Endothelial cell of umbilical vein (primary cell): ENCODE data around the gene ARHGDIA.
A peak's percentile ranks its signal among the peaks of the same experiment; 100 is the strongest.

Experiments
- EZH2 ChIP-seq: IDR thresholded peaks from 2 replicates; pipeline ENCODE4 v1.6.1; 2012; ENCODE audit warnings: borderline replicate concordance, low read depth, mild to moderate bottlenecking, moderate library complexity, low read length, inconsistent platforms; ENCODE audit not compliant: severe bottlenecking
- FOS ChIP-seq: IDR thresholded peaks from 2 replicates; pipeline ENCODE4 v1.6.1; 2011; ENCODE audit warnings: mild to moderate bottlenecking, low read length, moderate library complexity, borderline replicate concordance; ENCODE audit not compliant: insufficient read depth
- GATA2 ChIP-seq: IDR thresholded peaks from 2 replicates; pipeline ENCODE4 v1.7.0; 2011; ENCODE audit warnings: low read depth, mild to moderate bottlenecking, moderate library complexity, mixed read lengths, low read length; ENCODE audit not compliant: insufficient read length, insufficient read depth
- JUN ChIP-seq: IDR thresholded peaks from 2 replicates; pipeline ENCODE4 v1.6.1; 2011; ENCODE audit warnings: borderline replicate concordance, low read depth; ENCODE audit not compliant: insufficient read length, insufficient read depth
- MAX ChIP-seq: IDR thresholded peaks from 2 replicates; pipeline ENCODE4 v1.6.1; 2011; ENCODE audit not compliant: insufficient read depth, insufficient read length
- MYC ChIP-seq: IDR thresholded peaks from one replicate; pipeline ENCODE4 v1.6.1; 2011; ENCODE audit warnings: mild to moderate bottlenecking, low read depth, low read length
- POLR2A ChIP-seq: IDR thresholded peaks from 2 replicates; pipeline ENCODE4 v1.6.1; 2012; ENCODE audit warnings: low read depth, mild to moderate bottlenecking, control low read depth, low read length
- POLR2AphosphoS5 ChIP-seq: IDR thresholded peaks from 2 replicates; pipeline ENCODE4 v1.6.1; 2012; ENCODE audit warnings: low read depth, mild to moderate bottlenecking, control low read depth, low read length, moderate library complexity; ENCODE audit not compliant: insufficient read depth
- TF ChIP-seq, protein P1 (sequence below), 2 donors: IDR thresholded peaks; 1 replicate in 1 of 2; 2 replicates in 1 of 2; pipeline ENCODE4 v1.5.1; 2011; ENCODE audit warnings: low read length in 2 of 2, mild to moderate bottlenecking in 2 of 2, moderate library complexity in 2 of 2, control low read depth in 1 of 2, inconsistent platforms in 1 of 2, low read depth in 1 of 2; ENCODE audit not compliant: insufficient read depth in 1 of 2; ENCODE audit errors: extremely low read depth in 1 of 2

DNA sequence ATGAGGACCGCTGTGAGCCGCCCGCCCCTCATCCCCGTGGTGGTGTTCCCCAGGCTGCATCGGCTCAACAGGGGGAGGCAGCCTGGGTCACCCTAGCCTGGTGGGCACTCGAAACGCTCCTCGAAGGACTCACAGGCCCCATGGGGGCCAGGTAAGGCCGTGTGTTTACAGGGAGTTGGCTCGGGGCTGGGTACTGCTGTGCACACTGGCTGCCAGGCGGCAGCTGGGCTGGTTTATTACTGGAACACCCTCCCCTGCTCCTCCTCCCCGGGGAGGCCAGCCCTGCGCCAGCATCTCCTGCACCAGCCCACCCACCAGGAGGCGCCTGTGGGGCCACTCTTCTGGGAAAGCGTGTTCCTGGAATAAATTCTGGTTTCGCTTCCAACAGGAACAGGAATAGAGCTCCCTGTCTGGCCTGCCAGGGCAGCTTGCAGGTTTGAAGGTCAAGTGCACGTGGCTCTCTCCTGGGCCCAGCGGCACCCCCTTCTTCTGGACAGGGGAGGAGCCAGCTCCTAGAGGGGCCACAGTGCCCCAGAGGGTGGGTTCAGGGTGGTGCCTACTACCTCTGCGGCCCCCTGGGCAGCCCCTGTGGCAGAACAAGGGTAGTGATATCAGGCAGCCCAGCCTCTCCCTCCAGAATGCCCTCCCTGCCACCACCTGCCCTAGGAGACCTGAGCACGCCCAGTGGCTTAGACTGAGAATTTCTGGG lies 49.4 kb downstream of the ARHGDIA start:
- TF ChIP-seq, protein P1, sequence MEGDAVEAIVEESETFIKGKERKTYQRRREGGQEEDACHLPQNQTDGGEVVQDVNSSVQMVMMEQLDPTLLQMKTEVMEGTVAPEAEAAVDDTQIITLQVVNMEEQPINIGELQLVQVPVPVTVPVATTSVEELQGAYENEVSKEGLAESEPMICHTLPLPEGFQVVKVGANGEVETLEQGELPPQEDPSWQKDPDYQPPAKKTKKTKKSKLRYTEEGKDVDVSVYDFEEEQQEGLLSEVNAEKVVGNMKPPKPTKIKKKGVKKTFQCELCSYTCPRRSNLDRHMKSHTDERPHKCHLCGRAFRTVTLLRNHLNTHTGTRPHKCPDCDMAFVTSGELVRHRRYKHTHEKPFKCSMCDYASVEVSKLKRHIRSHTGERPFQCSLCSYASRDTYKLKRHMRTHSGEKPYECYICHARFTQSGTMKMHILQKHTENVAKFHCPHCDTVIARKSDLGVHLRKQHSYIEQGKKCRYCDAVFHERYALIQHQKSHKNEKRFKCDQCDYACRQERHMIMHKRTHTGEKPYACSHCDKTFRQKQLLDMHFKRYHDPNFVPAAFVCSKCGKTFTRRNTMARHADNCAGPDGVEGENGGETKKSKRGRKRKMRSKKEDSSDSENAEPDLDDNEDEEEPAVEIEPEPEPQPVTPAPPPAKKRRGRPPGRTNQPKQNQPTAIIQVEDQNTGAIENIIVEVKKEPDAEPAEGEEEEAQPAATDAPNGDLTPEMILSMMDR (IDR thresholded peaks at IDR 0.05; ENCODE audit: extremely low read depth in 1 of 2, insufficient read depth in 1 of 2, low read depth in 1 of 2, low read length in 2 of 2) = peak; percentile 57 to 76
- TF ChIP-seq POLR2A = no peak
- no peak for TF ChIP-seq JUN
- TF ChIP-seq POLR2AphosphoS5 = no peak
- no peak for TF ChIP-seq MYC
- TF ChIP-seq MAX = no peak
- TF ChIP-seq EZH2 = no peak
- TF ChIP-seq FOS = no peak
- TF ChIP-seq GATA2 = no peak
